ENCODE measurements around the gene IFI27L2.

- no peak for TF ChIP-seq GABPA (IDR thresholded peaks at IDR 0.05; ENCODE audit: borderline replicate concordance, insufficient read depth, low read length)
- no peak for TF ChIP-seq POLR2AphosphoS5 (IDR thresholded peaks at IDR 0.05; ENCODE audit: low read depth, low read length)
- no peak for TF ChIP-seq SIN3A (conservative IDR thresholded peaks at IDR 0.05 in 1 of 2, IDR thresholded peaks at IDR 0.05 in 1 of 2; ENCODE audit: low read depth in 1 of 2, low read length in 2 of 2)
- TF ChIP-seq EZH2 (IDR thresholded peaks at IDR 0.05; ENCODE audit: low read depth, low read length, severe bottlenecking): no peak
- TF ChIP-seq CTCF (IDR thresholded peaks at IDR 0.05; ENCODE audit: control extremely low read depth in 1 of 3, insufficient read depth in 1 of 3, low read depth in 1 of 3, low read length in 3 of 3): no peak
- TF ChIP-seq JUND (IDR thresholded peaks at IDR 0.05; ENCODE audit: low read length): no peak
Observed at GRCh38 chr14:94145902-94146527, 16.6 kb upstream of the IFI27L2 start.
